CD1c-positive myeloid dendritic cell (primary cell): ENCODE data around the gene SPATA7.
A peak's percentile ranks its signal among the peaks of the same experiment; 100 is the strongest.

Experiments
- DNase-seq: peaks from one replicate; pipeline ENCODE4 v3.0.0-alpha.2; 2016; ENCODE audit errors: extremely low spot score

SPATA7 gene

GRCh38 chr14:88420187-88420586, 34.7 kb downstream of the SPATA7 start:
- DNase-seq = no peak

GRCh38 chr14:88421286-88421685, 35.8 kb downstream of the SPATA7 start:
- no peak for DNase-seq

- no peak for DNase-seq
Measured at GRCh38 chr14:88422047-88422446, 36.6 kb downstream of the SPATA7 start.

GRCh38 chr14:88422919-88423650, 37.6 kb downstream of the SPATA7 start:
- DNase-seq = no peak

GRCh38 chr14:88424573-88424972, 39.1 kb downstream of the SPATA7 start:
- DNase-seq = no peak

- DNase-seq = no peak
Measured at GRCh38 chr14:88426271-88426670, 40.8 kb downstream of the SPATA7 start.

- no peak for DNase-seq
Measured at GRCh38 chr14:88430976-88431375, 45.5 kb downstream of the SPATA7 start.

- no peak for DNase-seq
Measured at GRCh38 chr14:88437658-88438057, 52.2 kb downstream of the SPATA7 start.

- no peak for DNase-seq
Measured at GRCh38 chr14:88439088-88439487, 53.6 kb downstream of the SPATA7 start.

- no peak for DNase-seq
Measured at GRCh38 chr14:88452231-88452630, 66.8 kb downstream of the SPATA7 start.

GRCh38 chr14:88454886-88455285, 69.4 kb downstream of the SPATA7 start:
- no peak for DNase-seq

- peak; percentile 13 for DNase-seq
Measured at GRCh38 chr14:88463318-88463717, 77.9 kb downstream of the SPATA7 start.

GRCh38 chr14:88468406-88468805, 82.9 kb downstream of the SPATA7 start:
- DNase-seq = no peak

- no peak for DNase-seq
Measured at GRCh38 chr14:88470542-88471440, 85.3 kb downstream of the SPATA7 start.

GRCh38 chr14:88473791-88474190, 88.3 kb downstream of the SPATA7 start:
- no peak for DNase-seq

- DNase-seq = no peak
Measured at GRCh38 chr14:88476214-88476774, 90.8 kb downstream of the SPATA7 start.

GRCh38 chr14:88476825-88477224, 91.4 kb downstream of the SPATA7 start:
- DNase-seq = no peak

GRCh38 chr14:88477513-88478250, 92.2 kb downstream of the SPATA7 start:
- no peak for DNase-seq

- no peak for DNase-seq
Measured at GRCh38 chr14:88478931-88479330, 93.5 kb downstream of the SPATA7 start.

- no peak for DNase-seq
Measured at GRCh38 chr14:88479574-88479987, 94.1 kb downstream of the SPATA7 start.

GRCh38 chr14:88481059-88481458, 95.6 kb downstream of the SPATA7 start:
- no peak for DNase-seq

GRCh38 chr14:88481794-88482193, 96.3 kb downstream of the SPATA7 start:
- DNase-seq = no peak
